Endothelial cell of umbilical vein (primary cell): ENCODE measurements around the gene WEE2. TPM values are rescaled to one million over a fixed set of nuclear protein-coding genes. Genes with fewer than 3 reads are reported as not detected.

Source experiments
- polyA plus RNA-seq, 4 experiments: library from polyadenylated mRNA; depleted of rRNA in 3 of 4; stranded (reverse) in 3 of 4; unstranded in 1 of 4; fragments of >200 nt; gene quantifications; 2 replicates each; pipeline versions ENCODE4 v1.2.1 to v1.2.3, GENCODE V29; 2011 to 2012; ENCODE audit warnings: missing spikeins in 1 of 4
- small RNA-seq: library from RNA; depleted of rRNA; stranded (forward); fragments of <200 nt; gene quantifications from one replicate; pipeline ENCODE3, GENCODE V24; 2012; ENCODE audit warnings: low replicate concordance, low read depth; ENCODE audit not compliant: insufficient read depth, insufficient read length
- total RNA-seq: library from RNA; stranded (reverse); gene quantifications from 2 replicates; pipeline ENCODE4 v1.2.3, GENCODE V29; 2021

The WEE2 gene
- total and polyA plus RNA-seq, 2 donors (not counting 3 experiments of a cell fraction or from before 2014, with no cell fraction given): not detected

Small RNA genes within 50 kb of the gene (small RNA-seq; reads per million reads assigned to genes)
- gene RNU1-82P: not detected

Other genes starting within 250 kb of the WEE2 start
- 33.9 and 34.3 TPM in 2 replicates for gene AGK, start 156.9 kb upstream of the WEE2 start, total RNA-seq
- 22.5 and 23.6 TPM in 2 replicates for gene AGK, start 156.9 kb upstream of the WEE2 start, polyA plus RNA-seq
- gene DENND11, start 6.2 kb upstream of the WEE2 start, total RNA-seq: 25.9 and 35.0 TPM in 2 replicates
- 11.6 and 14.7 TPM in 2 replicates for gene DENND11, start 6.2 kb upstream of the WEE2 start, polyA plus RNA-seq
- 164 and 169 TPM in 2 replicates for gene SSBP1, start 30.0 kb downstream of the WEE2 start, total RNA-seq
- 60.0 and 77.9 TPM in 2 replicates for gene SSBP1, start 30.0 kb downstream of the WEE2 start, polyA plus RNA-seq
- 1.3 and 2.0 TPM in 2 replicates for gene TAS2R3, start 55.7 kb downstream of the WEE2 start, total RNA-seq
- gene TAS2R3, start 55.7 kb downstream of the WEE2 start, polyA plus RNA-seq: 0.08 TPM in 2 replicates
- 0.88 and 1.4 TPM in 2 replicates for gene TAS2R4, start 68.3 kb downstream of the WEE2 start, total RNA-seq
- 0.18 and 0.30 TPM in 2 replicates for gene TAS2R4, start 68.3 kb downstream of the WEE2 start, polyA plus RNA-seq
- 0.85 and 2.0 TPM in 2 replicates for gene TAS2R5, start 81.9 kb downstream of the WEE2 start, total RNA-seq
- 1.3 and 1.6 TPM in 2 replicates for gene TAS2R5, start 81.9 kb downstream of the WEE2 start, polyA plus RNA-seq
- not detected in 2 replicates for gene PRSS37, start 133.1 kb downstream of the WEE2 start, total RNA-seq
- not detected in 2 replicates for gene PRSS37, start 133.1 kb downstream of the WEE2 start, polyA plus RNA-seq
- gene OR9A4, start 208.0 kb downstream of the WEE2 start, total RNA-seq: not detected in 2 replicates
- not detected in 2 replicates for gene OR9A4, start 208.0 kb downstream of the WEE2 start, polyA plus RNA-seq
- not detected in 2 replicates for gene CLEC5A, start 238.6 kb downstream of the WEE2 start, total RNA-seq
- gene CLEC5A, start 238.6 kb downstream of the WEE2 start, polyA plus RNA-seq: not detected in 2 replicates